Activated T-cell treated with anti-CD3 and anti-CD28 coated beads for 24 hours (primary cell): ENCODE results near the gene BBS9.
"Not testable (repeated sequence)": the region's sequence is repeated elsewhere in the genome, so short reads cannot be mapped to it uniquely, and the experiment has no call there.

Experiments used
- DNase-seq: peaks from one replicate; pipeline ENCODE4 v3.0.0-alpha.2; 2020; ENCODE audit warnings: low read depth

The BBS9 gene

GRCh38 chr7:33128990-33129805, at the start of gene BBS9:
Gene BBS9 (plus strand): TSS chr7:33129564. CDS start chr7:33146253, 16,689 bp downstream.
- DNase-seq, result peak; percentile 88

GRCh38 chr7:33079763-33080690, 49.3 kb upstream of the BBS9 start:
- no peak for DNase-seq

DNA sequence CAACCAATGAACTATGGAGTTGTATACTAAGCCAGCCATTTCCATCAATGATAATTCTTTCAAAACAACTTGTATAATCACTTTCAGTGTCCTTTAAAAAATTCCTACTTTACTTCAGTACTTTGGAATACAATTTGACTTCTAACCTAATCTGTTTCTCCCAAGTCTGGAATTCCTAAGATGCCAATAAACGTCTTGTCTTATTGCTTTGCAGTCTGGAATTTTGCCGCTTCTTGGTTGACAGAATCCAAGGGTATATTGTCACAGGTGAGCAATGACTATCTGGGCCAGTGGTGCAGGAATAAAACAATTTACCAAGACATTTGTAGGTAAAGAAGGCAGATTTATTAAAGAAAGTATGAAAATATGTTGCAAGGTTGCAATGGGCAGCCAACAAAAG, 42.0 kb upstream of the BBS9 start:
- no peak for DNase-seq

DNA sequence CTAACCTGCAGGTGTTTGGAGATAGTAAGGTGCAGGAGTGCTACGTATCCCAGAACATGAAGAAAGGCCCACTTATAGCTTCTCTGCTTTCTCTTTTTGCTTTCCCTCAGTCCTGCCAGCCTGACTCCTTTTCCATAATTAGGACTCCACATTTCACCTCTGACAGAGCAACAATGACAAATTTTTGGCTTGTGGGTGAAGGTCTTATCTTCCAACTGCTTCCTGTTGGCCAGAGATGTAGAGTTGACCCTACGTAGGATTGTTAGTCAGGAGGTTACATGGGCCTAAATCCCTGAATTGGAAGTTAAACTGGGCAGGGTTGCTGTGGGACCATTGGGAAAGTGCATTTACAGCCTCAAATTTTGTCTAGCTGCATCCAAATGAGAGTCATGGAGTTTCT, 41.5 kb upstream of the BBS9 start:
- DNase-seq, result no peak

- DNase-seq, result no peak
Observed at GRCh38 chr7:33089142-33089541, 40.2 kb upstream of the BBS9 start.

DNA sequence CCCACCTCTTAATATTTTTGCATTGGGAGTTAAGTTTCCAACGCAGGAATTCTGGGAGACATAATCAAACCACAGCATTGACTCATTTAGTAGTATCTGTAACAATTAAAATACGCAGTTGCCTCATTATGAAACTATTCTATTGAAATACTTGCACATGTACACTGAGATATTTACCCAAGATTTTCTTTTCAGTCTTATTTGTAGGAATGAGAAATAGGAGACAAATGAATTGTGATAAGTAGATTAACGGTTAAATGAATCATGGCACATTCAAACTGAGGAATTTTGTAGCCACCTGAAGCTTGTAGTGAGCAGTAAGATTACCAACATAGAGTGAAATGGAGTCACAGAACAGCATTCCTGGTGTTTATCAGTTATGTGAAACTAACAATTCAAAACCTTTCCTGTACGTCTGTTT, 38.2 kb upstream of the BBS9 start:
- DNase-seq, result no peak

DNA sequence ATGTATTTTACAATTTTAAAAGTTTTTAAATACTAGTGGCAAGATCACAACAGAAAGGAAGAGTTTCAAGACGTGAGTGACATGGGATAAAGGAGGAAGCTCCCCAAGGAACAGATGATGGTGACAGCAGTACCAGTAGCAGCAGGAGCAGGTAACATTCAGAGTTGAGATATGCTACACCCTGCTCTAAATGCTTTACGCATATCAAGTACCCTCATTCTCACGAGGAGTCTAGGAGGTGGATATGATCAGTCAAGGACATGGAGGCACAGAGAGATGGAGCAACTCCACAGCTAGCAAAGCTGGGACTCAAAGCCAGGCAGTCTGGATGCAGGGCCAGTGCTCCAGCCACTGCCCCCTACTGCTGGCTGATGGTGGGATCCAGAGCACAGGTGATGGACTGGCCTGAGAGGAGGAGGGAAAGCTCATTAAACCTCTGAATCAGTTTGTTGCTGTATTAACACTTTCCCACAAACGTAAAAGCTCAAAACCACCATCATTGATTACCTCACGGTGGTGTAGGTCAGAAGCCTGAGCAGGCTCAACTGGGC, 37.6 kb upstream of the BBS9 start:
- no peak for DNase-seq

DNA sequence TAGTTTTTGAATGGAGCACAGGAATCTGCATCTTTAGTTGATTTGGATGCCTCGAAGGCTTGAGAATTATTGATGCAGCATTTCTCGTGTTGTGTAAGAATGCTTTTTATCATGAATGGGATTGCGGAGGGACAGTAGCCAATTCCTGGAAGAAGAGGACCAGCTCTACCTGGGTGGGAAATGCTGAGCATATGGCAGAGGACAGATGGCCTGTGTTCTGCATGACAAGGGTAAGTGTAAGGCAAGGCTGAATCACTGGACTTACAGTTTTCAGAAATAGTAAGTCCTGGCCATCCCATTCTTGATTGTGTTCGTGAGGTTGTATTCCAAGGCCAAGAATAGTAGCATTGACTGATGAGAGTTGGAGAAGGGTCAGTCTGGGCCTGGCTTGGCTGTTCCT, 36.1 kb upstream of the BBS9 start:
- no peak for DNase-seq

DNA sequence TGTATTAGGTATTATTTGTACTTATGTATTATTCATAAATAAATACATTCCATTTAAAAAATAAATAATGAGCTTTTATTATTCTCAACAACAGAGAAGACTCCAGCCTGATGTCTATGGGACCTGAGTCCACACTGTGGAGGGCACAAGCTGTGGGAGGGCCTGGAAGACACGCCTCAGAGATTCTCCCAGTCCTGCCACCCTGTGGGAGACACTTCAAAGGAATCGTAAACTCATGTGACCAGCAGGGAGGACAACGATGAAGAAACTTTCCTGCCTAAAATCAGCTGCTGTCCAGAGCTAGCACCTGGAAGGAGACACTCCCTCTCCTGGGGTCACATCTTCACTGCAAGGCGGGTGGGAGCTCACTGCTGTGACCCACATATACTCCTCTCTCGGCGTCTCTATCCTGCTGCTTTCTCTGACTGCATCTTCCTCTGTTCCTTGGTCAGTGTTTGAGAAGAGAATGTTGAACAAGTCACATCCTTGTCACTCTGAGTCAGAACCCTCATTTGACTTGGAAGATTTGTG, 34.6 kb upstream of the BBS9 start:
- not testable (repeated sequence) for DNase-seq

DNA sequence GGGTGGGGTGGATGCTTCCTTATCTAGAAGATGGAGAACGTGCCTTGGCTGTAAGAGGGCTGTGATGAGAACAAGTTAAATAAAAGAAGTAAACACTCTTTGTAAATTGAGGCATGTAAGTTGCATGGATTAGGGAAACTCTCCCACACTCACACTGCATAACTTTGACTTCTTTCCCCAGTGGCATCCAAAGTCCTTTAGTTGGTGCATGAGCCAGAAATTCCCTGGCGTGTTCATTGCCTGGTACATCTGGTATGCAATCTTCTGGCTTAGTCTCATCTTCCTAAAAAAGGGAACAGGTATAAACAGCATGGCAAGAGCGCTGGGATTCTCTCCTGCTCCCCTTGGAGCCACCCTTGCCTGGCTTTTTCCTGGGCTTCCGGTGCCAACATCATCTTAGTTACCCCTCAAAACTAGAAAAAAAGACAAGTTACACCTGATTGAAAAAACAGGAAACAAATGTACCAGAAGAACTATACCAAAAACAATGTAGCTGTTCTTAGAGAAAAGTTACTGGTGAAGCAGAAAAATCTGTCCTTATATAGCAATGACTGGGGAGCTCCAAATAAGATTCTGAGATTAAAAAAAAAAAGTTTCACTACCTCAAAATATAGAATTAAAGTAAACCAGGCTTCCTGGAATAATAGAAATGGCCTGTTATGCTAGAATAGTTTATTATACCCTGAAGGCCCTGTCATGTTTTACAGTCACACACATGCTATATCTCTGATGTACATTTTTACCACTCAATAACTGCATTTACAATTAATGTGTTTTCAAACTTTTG, 30.0 kb upstream of the BBS9 start:
- no peak for DNase-seq

DNA sequence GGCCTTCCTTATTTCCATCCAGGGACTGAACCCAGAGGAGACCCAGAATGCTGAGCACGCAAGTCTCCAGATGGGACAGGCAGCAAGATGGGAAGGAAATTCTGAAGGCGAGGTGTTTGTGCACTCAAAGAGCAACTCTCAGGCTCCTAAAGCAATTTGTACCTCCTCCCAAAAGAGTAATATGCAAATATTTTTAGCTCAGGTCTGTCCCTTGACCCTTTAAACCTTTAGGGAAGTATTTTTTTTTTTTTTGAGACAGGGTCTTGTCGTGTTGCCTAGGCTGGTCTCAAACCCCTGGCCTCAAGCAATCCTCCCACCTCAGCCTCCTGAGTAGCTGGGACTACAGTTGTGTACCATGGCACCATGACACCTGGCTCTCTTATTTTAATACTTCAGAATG, 28.6 kb upstream of the BBS9 start:
- no peak for DNase-seq

- DNase-seq, result no peak
Observed at GRCh38 chr7:33101906-33102305, 27.5 kb upstream of the BBS9 start.

DNA sequence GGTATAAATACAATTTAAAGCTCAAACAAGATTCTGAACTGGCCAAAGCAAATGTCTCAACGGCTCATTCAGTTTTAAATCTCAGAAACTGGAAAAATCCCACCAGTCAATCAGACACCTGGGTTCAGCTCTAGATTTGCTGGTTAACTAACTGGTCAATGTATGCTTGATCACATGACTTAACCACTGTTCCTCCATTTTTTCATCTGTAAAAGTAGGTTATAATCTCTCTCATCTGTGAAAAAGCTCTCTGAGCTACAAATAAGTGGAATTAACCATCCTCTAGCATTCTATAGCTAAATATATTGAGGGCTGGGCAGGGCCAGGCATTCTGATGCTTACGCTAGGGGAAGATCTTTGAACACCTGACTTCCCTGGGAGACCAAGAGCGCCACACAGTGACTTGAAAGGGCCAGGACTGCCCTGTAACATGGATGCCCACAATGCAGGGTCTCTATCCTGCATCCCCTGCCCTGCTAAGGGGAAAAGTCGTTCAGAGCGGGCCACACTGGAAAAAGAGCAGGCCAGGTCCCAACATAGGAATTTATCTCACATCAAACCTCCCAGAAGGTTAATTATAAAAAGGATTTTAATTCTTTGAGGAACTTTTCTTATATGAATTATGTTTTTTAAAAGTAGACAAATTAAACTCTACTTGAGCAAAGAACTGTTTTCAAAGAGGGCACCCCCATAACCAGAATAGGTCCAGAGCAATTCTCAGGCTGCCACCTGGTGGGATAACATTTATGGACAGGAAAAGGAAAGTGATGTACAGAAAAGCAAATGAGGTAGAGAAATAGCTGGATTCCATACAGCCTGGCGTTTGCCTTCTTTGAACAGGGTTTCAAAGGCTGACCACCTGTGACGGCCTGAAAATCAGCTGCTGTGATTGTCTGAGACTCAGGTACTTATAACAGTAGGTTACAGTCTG, 22.0 kb upstream of the BBS9 start:
- no peak for DNase-seq

DNA sequence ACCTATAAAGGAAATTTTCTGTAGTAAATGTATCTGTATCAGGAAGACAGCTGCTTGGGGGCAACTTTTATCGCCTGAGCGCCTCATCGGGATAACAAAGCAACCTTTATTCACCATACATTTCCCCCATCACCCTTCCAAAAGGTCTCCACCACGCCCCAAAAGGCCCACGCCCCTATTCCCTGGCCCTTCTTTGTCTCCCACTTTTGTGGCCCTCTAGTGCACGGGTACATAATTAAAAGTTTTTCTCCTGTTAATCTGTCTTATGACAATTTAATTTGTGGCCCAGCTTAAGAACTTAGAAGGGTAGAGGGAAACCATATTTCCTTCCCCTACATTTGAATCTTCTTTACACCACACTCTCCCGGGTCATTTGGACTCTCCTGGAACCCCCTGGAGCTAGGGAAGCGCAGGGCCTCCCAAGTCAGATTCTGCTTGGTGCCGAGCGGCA, 20.8 kb upstream of the BBS9 start:
- no peak for DNase-seq

DNA sequence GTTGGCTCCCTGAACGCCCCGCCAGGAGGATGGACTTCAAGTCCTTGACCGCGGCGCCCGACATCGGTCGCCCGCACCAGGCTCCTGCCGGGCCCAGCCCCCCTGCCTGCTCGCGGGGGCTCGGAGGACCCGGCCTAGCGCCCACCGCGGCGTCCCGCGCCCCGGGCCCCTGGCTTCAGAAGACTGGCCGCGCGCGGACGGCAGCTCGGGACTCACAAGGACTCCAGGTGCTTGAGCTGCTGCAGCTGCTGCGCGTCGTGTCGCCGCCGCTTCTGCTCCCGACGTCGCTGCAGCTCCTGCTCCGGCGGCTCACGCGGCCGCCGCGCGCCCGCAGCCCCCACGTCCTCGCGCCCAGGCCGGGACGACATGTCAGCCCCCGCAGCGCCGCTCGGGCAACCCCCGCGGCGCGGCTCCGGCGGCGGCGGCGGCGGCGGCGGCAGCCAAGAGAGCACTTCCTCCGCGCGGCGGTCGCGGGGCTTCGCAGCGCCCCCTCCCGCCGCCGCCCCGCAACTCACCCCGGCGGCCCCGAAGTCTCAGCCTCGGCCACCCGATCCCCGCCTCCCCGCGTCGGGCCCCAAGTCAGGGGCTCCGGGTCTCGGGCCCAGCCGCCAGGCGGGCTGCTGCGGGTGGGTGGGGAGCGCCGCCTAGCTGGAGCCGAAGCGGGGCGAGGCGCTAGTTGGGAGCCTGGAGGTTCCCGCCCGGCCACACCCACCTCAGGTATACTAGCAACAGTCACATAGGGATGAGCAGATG, 20.2 kb upstream of the BBS9 start, which contains the start of gene RP9:
TSS of gene RP9 (minus strand) at position 400 of the 753 bp plus-strand sequence. CDS start at position 368, 32 bp downstream.
- DNase-seq, result peak; percentile 71

DNA sequence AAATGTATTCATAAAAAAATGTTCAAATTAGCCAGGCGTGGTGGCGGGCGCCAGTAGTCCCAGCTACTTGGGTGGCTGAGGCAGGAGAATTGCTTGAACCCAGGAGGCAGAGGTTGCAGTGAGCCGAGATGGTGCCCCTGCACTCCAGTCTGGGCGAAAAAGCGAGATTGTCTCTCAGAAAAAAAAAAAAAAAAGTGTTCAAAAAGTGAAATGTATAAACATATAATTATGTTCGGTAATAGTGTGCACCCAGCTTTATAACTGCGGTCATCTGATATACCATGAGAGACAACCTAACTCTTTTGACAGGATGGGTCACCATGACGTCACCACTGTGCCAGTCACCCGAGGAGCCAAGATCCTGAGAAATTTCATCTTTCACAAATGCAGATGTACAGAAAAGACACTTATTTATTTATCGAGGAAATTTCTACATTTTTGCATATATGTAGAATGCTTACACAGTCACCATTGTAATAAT, 19.6 kb upstream of the BBS9 start:
- no peak for DNase-seq

- DNase-seq, result no peak
Observed at GRCh38 chr7:33111614-33112013, 17.8 kb upstream of the BBS9 start.

GRCh38 chr7:33114976-33115375, 14.4 kb upstream of the BBS9 start:
- DNase-seq, result no peak

- DNase-seq, result no peak
Observed at GRCh38 chr7:33118383-33118782, 11.0 kb upstream of the BBS9 start.
